ENCODE results near the gene ZNF598.
A peak's percentile ranks its signal among the peaks of the same experiment; 100 is the strongest.
"Not testable (repeated sequence)": the region's sequence is repeated elsewhere in the genome, so short reads cannot be mapped to it uniquely, and the experiment has no call there.

The ZNF598 gene

GRCh38 chr16:2040041-2040786 is 30.6 kb upstream of the ZNF598 start:
- DNase-seq (ENCODE audit: low spot score) = no peak

- DNase-seq (ENCODE audit: low spot score) = peak; percentile 98
Observed at GRCh38 chr16:2039274-2040031, 29.8 kb upstream of the ZNF598 start.

GRCh38 chr16:2038382-2039231 is 29.0 kb upstream of the ZNF598 start:
- DNase-seq (ENCODE audit: low spot score) = no peak

- no peak for DNase-seq (ENCODE audit: low spot score)
Observed at GRCh38 chr16:2037647-2038381, 28.2 kb upstream of the ZNF598 start.

- no peak for DNase-seq (ENCODE audit: low spot score)
Observed at GRCh38 chr16:2037115-2037514, 27.5 kb upstream of the ZNF598 start.

GRCh38 chr16:2036200-2036966 is 26.8 kb upstream of the ZNF598 start:
- DNase-seq (ENCODE audit: low spot score) = no peak

GRCh38 chr16:2035431-2036199 is 26.0 kb upstream of the ZNF598 start:
- DNase-seq (ENCODE audit: low spot score) = peak; percentile 93

GRCh38 chr16:2034696-2035430 is 25.2 kb upstream of the ZNF598 start:
- DNase-seq (ENCODE audit: low spot score) = no peak

- DNase-seq (ENCODE audit: low spot score) = not testable (repeated sequence)
Observed at GRCh38 chr16:2033909-2034695, 24.5 kb upstream of the ZNF598 start.

GRCh38 chr16:2033057-2033908 is 23.7 kb upstream of the ZNF598 start:
- peak; percentile 72 for DNase-seq (ENCODE audit: low spot score)

- peak; percentile 59 for DNase-seq (ENCODE audit: low spot score)
Observed at GRCh38 chr16:2032285-2033056, 22.9 kb upstream of the ZNF598 start.

- DNase-seq (ENCODE audit: low spot score) = no peak
Observed at GRCh38 chr16:2031081-2031577, 21.5 kb upstream of the ZNF598 start.

GRCh38 chr16:2030036-2030435 is 20.4 kb upstream of the ZNF598 start:
- DNase-seq (ENCODE audit: low spot score) = no peak

GRCh38 chr16:2029350-2029749 is 19.7 kb upstream of the ZNF598 start:
- no peak for DNase-seq (ENCODE audit: low spot score)

- DNase-seq (ENCODE audit: low spot score) = no peak
Observed at GRCh38 chr16:2028620-2029220, 19.1 kb upstream of the ZNF598 start.

GRCh38 chr16:2028146-2028545 is 18.5 kb upstream of the ZNF598 start:
- no peak for DNase-seq (ENCODE audit: low spot score)
